Stimulated activated CD8-positive, alpha-beta memory T cell treated with anti-CD3 and anti-CD28 coated beads, Interleukin-7, amount 100 ng/mL, for 24 hours (primary cell): ENCODE data around the gene SIX4.

ENCODE experiments used
- DNase-seq: peaks from one replicate; pipeline ENCODE4 v3.0.0-alpha.2; 2020; ENCODE audit warnings: low read depth

Gene SIX4

DNA sequence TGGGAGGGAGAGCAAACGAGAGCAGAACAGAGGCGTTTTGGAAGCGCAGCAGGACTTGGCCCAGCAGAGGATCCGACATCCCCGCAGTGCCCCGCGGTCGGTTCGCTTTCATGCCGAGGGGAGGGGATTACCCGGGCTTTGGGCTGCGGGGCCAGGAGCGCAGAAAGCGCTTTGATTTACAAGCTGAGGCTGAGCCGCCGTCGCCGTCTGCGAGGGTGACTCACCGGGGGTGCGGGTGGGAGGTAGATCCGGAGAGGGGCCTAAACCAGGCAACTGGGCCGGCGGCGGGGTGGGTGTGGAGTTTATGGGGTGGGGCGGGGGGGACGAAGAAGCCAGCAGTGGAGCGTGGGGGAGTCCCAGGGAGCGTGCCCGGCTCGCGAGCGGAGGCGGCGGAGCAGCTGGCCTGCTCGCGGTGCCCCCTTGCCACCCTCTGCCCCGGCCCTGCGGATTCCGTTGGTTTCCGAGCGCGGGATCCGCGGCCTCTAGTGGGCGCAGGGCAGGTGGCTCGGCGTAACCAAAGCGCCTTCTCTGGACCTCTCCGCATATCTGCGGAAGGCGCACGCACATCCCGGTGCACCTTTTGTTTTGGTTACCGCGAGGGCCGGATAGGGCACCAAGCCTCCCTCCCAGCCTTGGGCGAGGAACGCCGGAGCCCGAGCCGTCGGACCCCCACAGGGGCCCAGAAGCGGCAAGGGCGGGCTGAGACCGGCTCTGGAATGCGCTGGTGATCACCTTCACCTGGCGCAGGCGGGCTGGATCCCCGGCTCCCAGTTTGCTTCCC lies 2.6 kb downstream of the SIX4 start:
- no peak for DNase-seq

DNA sequence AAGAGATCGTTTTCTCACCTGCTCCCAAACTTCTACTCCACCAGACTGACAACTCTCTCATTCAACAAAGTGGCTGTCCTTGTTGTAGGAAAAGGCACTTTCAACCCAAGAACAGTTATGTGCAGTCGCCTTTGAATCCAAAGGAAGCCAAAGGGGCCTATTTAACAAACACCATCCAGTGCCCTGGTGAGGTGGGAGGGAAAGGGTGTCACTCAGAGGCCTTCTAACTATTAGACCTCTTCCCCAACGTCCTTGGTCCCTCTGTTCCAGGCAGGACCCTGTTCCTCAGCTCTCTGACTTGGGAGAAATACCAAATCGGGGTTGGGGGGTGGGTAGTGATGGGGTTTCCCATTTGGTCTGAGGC lies 3.2 kb downstream of the SIX4 start:
- DNase-seq = no peak

DNA sequence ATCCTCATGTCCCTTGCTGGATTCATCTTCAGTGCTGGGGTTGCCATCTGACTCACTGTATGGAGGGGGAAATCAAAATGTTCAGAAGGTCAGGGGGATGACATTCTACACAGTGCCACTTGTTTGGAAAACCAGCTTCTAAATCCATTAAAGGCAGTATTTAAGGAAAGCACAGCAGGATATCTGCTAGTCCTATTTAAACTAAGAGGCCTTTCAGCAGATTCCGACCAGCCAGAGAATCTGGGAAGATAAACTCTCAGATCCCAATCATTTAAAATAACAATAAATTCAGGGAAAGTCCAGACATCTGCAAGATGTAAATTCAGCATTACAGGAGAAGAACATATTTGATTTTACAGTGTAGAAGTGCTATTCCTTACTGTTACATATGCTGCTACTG lies 3.8 kb downstream of the SIX4 start:
- DNase-seq = no peak

DNA sequence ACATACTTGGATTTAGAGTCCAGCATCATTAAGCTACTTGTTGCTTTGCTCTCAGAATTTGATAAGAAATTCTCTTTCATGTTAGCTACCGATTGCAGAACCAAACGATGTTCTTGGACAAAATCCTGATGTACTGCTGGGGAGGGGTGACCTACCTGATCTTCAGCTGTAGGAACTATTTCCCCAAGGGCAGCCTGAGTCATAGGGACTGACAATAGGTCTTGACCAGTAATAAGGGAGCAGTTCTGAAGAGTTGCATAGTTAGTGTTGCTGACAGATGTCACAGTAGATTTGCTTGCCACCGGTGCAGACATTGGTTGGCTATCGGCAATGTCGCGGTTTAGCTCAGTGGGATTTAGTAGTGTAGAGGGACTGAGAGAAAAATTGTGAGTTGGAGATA lies 10.6 kb downstream of the SIX4 start:
- DNase-seq = no peak

DNA sequence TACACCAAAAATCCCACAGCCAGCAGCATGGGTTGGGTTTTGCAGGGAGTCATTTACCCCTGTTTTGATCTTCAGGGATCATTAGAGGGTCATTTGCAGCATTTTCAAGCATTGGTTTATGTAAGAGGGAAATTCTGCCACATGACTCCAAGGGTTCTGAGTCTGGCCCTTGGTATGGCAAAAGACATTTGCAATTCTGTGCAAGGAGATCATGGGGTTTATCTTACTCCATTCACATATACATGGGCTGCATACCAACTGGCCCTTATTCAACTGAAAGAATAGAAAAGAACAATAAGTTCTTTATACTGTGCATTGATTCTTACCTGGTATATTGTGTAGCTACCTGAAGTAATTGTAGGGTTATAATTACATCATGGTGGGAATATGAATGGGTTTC lies 13.7 kb downstream of the SIX4 start:
- DNase-seq = no peak

DNA sequence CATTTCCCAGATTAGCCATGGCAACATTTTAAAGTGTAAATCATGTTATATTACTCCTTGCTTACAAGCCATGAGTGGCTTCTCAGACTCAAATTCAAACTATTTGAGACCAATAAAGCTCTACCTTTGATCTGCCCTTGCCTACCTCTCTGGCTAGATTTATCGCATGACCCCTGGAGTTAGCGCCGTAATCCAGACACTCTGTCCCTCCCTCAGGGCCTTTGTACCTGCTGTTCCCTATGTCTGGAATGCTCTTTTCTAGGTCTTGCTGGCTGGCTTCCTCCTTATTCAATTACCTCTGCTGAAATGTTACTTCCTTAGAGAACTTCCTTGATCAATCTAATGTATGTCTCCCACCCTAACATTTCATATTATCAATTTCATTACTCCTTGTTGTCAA lies 16.3 kb downstream of the SIX4 start:
- DNase-seq = no peak

GRCh38 chr14:60705100-60705499 lies 19.1 kb downstream of the SIX4 start:
- DNase-seq = no peak

- DNase-seq = no peak
These were observed 23.6 kb downstream of the SIX4 start for GRCh38 chr14:60700598-60700997.

GRCh38 chr14:60695327-60695726 lies 28.8 kb downstream of the SIX4 start:
- DNase-seq = no peak

- no peak for DNase-seq
These were observed 32.6 kb downstream of the SIX4 start for GRCh38 chr14:60691383-60692113.

GRCh38 chr14:60686865-60687264 lies 37.3 kb downstream of the SIX4 start:
- DNase-seq = no peak

GRCh38 chr14:60684203-60684602 lies 39.9 kb downstream of the SIX4 start:
- no peak for DNase-seq

DNA sequence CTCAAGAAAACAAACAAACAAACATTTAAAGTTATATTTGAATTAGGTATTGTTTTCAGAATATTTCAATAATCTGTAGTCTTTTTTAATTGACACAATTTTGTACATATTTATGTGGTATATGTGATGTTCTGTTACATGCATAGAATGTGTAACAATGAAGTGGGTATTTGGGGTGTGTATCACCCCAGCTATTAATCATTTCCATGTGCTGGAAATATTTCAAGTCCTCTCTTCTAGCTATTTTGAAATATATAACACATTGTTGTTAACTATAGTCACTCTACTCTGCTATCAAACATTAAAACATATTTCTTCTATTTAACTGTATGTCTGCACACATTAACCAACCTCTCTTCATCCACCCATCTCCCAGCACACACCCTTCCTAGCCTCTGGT lies 42.9 kb downstream of the SIX4 start:
- no peak for DNase-seq

DNA sequence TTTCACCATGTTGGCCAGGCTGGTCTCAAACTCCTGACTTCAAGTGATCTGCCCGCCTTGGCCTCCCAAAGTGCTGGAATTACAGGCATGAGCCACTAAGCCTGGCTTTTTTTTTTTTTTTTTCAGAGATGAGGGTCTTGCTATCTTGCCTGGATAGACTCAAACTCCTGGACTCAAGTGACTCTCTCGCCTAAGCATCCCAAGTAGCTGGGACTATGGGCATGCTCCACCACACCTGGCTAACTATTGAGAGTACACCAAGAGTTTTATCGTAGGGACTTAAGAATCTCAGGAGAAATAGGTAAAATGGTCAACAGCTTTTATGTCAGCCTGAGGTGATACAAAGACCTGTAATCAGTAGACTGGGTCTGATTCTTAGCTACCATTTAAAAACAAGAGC lies 43.6 kb downstream of the SIX4 start:
- no peak for DNase-seq

GRCh38 chr14:60679566-60680258 lies 44.4 kb downstream of the SIX4 start:
- DNase-seq = no peak

- no peak for DNase-seq
These were observed 46.5 kb downstream of the SIX4 start for GRCh38 chr14:60677701-60678100.

DNA sequence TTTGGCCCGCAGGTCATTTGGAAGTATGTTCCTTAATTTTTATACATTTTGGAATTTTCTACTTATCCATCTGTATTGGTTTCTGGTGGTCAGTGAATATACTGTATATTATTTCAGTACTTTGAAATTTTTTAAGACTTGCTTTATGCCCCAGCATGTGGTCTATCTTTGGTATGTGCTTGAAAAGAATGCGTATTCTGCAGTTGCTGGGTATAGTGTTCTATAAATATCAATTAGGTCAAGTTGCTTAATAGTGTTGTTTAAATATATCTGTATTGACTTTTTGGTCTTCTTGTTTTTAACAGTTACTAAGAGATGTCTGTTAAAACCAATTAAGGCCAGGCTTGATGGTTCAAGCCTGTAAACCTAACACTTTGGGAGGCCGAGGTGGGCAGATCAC lies 53.2 kb downstream of the SIX4 start:
- DNase-seq = no peak

DNA sequence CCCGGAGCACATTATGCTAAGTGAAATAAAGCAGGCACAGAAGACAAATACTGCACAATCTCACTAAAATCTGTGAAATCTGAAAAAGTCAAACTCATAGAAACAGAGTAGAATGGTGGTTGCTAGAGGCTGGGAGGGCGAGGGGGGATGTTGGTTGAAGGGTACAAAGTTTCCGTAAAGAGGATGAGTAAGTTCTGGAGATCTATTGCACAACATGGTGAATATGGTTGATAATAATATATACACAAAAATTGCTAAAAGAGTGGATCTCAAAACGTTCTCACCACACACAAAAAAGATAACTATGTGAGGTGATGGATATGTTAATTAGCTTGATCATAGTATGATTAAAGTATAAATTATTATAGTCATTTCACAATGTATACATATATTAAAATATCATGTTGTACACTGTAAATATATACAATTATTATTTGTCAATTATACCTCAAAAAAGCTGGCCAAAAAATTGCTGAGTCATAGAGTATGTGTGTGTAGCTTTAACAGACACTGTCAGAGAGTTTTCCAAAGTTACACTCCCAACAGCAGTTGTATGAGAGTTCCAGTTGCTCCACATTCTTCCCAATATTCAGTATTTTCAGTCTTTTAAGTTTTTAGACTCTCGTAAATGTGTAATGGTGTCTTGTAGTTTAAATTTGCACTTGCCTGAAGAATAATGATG lies 55.6 kb downstream of the SIX4 start:
- DNase-seq = no peak

DNA sequence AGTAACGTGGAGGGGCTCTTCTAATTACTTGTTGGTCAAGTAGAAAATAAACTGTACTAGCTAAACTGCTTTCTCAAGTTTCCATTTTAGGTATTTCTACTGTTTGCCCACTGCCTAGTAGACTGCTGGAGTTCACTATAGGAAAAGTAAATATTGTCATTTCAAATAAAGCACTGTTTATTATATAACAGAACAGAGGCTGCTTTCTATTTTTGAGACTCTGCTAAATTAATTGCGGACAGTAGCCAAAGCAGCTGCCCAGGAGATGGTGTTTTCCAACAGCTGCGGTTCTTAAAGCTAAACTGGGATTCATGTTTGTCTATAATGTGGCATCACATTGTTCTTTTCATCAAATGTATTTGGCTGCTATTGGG lies 59.0 kb downstream of the SIX4 start:
- DNase-seq = no peak

DNA sequence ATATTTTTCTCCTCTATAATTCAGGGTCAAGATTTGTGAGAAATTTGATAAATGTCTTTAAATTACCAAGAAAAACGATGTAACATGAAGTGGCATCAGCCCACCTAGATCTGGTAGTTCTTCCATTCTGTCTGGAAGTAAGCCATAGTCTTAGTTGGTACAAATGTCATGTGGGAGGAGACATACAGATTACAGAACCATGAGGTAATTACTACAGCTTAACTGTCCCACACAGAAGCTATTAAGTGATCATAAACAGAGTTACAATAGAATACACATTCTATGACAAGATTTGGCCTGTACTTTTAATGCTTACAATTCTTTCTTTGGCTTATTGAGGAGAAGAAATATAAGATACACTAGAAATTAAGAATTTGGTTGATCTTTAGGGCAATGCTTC lies 61.2 kb downstream of the SIX4 start:
- DNase-seq = no peak

DNA sequence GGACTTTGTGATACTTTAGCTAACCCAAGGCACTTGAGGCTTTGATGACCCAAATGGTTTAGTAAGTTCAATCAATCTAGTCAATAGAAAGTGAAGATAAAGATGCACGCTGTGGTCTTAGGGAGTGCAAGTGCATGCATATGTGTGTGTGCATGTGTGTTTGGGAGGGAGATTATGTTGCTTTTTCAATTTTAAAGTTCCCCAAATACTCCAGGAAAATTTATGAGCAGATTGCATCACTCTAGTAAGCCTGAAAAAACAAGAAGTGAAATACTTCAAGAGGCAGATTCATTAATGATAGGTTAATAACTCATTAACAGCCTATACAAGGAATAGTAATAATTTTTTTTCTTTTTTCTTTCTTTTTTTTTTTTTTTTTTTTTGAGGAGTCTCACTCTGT lies 62.4 kb downstream of the SIX4 start:
- no peak for DNase-seq
